Measurements from ENCODE around the gene GCN1.
"Not testable (repeated sequence)": the region's sequence is repeated elsewhere in the genome, so short reads cannot be mapped to it uniquely, and the experiment has no call there.

- not testable (repeated sequence) for TF ChIP-seq CTCF (conservative IDR thresholded peaks at IDR 0.05 in 1 of 2, IDR thresholded peaks at IDR 0.05 in 1 of 2; ENCODE audit: low read depth in 1 of 2, low read length in 2 of 2); EZH2 (IDR thresholded peaks at IDR 0.05; ENCODE audit: low read length, missing control alignments)
Observed at GRCh38 chr12:120206781-120207180, 12.3 kb upstream of the GCN1 start.
